ENCODE measurements around the gene BPHL.
"Not testable (repeated sequence)": the region's sequence is repeated elsewhere in the genome, so short reads cannot be mapped to it uniquely, and the experiment has no call there.

Gene BPHL

DNA sequence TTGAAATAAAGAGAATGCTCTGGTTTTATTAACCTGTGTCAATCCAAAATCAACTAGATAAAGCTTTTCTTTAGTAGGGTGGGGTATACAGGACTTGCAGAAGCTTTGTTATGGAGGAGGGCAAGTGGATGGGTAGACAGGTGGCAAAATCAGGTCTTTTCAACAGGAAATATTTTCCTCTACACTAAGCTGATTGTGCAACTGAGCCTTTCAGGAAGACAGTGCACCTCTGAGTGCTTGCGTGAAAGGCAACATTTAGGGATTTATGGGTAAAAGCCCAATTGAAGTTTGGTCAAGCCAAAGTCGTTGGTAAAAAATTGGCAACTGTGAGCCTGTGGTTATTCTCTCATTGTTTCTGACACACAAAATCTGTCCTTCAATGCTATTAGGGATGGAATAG is 62.6 kb downstream of the BPHL start:
- TF ChIP-seq ZFX (IDR thresholded peaks at IDR 0.05; ENCODE audit: borderline replicate concordance): no peak
- TF ChIP-seq, protein P1, sequence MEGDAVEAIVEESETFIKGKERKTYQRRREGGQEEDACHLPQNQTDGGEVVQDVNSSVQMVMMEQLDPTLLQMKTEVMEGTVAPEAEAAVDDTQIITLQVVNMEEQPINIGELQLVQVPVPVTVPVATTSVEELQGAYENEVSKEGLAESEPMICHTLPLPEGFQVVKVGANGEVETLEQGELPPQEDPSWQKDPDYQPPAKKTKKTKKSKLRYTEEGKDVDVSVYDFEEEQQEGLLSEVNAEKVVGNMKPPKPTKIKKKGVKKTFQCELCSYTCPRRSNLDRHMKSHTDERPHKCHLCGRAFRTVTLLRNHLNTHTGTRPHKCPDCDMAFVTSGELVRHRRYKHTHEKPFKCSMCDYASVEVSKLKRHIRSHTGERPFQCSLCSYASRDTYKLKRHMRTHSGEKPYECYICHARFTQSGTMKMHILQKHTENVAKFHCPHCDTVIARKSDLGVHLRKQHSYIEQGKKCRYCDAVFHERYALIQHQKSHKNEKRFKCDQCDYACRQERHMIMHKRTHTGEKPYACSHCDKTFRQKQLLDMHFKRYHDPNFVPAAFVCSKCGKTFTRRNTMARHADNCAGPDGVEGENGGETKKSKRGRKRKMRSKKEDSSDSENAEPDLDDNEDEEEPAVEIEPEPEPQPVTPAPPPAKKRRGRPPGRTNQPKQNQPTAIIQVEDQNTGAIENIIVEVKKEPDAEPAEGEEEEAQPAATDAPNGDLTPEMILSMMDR (IDR thresholded peaks at IDR 0.05): no peak
- H3K27ac ChIP-seq: no peak overlapping the region

DNA sequence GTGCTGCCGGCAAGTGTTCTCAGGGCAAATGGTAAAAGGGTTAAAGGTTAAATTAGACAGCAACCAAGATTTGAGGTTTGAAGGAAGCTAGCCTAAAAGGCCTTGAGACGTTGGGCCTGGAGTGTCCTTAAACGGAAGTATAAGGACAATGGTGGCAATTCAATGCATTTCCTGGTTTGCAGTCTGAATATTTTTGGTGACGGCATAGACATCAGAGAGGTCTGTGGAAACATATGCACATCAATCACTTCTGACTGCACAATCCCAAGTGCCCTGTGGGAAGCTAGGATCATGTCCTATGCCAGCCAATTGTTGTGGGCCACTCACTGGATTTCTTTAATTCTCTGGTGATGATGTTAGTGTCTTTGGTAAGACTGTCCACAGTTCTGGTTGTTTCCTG is 64.6 kb downstream of the BPHL start:
- H3K27ac ChIP-seq: no peak overlapping the region
- TF ChIP-seq ZFX (IDR thresholded peaks at IDR 0.05; ENCODE audit: borderline replicate concordance): no peak
- TF ChIP-seq, protein P1 (IDR thresholded peaks at IDR 0.05): no peak

DNA sequence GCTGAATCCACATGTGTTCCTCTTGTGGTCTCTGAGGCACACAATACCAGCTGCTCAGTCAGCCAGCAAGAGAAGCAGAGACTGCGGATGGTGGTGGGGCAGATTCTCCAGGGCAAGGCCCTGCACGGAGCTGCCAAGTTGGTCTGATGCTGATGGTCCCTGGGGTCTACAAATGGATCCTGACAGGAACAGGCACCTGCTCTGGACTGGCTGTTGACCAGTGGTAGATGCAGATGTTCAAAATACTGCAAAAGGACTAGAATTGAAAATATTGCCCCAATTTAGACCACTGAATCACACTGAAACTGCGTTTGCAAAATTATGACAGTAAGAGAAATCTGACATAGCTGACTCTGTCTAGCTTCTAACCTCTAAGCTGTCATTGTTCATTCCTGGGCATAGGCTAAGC is 68.5 kb downstream of the BPHL start:
- no peak overlapping the region for H3K27ac ChIP-seq
- TF ChIP-seq, protein P1 (IDR thresholded peaks at IDR 0.05): no peak
- TF ChIP-seq ZFX (IDR thresholded peaks at IDR 0.05; ENCODE audit: borderline replicate concordance): no peak

DNA sequence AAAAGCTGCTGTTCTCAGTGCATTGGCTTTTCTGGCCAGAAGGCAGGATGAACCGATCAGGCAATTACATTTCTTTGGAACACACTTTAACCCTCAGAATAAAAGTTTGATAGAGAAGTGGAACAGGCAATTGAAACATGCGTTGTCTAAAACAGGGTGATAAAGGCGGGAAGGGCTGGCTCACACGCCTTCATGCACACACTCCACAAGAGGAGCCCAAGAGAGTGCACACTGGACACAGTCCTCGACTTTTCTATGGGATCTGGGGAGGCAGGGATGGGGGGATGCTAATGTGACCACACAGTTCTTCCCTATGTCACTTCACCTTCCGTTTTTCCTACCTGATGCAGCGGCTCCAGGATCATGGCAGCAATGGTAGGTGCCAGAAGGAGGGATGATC is 69.8 kb downstream of the BPHL start:
- no peak overlapping the region for H3K27ac ChIP-seq
- TF ChIP-seq, protein P1 (IDR thresholded peaks at IDR 0.05): no peak
- no peak for TF ChIP-seq ZFX (IDR thresholded peaks at IDR 0.05; ENCODE audit: borderline replicate concordance)

DNA sequence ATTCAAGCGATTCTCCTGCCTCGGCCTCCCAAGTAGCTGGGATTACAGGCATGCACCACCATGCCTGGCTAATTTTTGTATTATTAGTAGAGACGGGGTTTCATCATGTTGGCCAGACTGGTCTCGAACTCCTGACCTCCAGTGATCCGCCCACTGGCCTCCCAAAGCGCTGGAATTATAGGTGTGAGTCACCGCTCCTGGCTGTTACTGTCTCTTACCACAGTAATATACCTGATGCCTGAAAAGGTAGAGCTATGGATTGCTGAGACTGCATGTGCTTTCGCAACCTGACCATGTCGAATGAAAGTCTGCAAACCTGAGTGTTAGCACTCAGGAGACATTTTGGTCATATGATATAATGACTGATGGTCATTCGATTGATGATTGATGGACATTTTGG is 70.7 kb downstream of the BPHL start:
- not testable (repeated sequence) for H3K27ac ChIP-seq

DNA sequence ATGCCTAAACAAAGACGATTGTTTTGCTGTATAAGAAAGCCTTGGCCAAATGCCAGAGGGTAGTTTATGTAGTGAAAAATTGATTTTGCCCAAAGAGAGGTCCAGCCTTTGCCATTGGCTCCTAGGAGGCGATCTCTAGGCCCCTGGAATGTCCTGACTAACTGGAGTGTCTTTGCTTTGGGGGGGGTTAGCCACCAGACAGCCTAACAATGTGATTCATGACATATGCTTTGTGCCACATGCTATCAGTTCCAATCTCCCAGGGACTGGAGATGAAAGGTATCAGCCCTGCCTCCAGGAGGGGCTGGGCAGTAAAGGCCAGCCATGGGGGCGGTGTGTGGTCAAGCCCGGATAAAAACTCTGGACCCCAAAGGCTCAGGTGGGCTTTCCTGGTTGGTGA is 71.5 kb downstream of the BPHL start:
- no peak overlapping the region for H3K27ac ChIP-seq
- TF ChIP-seq, protein P1 (IDR thresholded peaks at IDR 0.05): no peak
- TF ChIP-seq ZFX (IDR thresholded peaks at IDR 0.05; ENCODE audit: borderline replicate concordance): no peak

DNA sequence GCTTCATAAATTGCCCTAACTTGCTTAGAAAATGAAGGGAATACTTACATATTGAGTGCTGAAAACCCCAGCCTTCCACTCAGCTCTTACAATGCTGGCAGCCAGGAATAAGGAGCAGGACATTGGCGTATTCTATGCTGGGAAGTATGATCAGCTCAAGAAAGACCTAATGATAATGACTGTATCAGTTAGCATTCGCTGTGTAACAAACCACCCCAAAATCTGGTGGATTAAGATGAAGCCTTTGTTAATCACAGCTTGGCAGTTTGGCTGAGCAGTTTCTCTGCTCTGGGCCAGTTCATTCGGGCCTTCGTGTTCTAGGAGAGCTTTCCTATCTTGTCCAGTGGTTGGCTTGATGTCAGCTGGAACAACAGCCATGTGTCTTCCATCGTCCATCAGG is 72.3 kb downstream of the BPHL start:
- TF ChIP-seq ZFX (IDR thresholded peaks at IDR 0.05; ENCODE audit: borderline replicate concordance): no peak
- TF ChIP-seq, protein P1 (IDR thresholded peaks at IDR 0.05): no peak
- no peak overlapping the region for H3K27ac ChIP-seq

DNA sequence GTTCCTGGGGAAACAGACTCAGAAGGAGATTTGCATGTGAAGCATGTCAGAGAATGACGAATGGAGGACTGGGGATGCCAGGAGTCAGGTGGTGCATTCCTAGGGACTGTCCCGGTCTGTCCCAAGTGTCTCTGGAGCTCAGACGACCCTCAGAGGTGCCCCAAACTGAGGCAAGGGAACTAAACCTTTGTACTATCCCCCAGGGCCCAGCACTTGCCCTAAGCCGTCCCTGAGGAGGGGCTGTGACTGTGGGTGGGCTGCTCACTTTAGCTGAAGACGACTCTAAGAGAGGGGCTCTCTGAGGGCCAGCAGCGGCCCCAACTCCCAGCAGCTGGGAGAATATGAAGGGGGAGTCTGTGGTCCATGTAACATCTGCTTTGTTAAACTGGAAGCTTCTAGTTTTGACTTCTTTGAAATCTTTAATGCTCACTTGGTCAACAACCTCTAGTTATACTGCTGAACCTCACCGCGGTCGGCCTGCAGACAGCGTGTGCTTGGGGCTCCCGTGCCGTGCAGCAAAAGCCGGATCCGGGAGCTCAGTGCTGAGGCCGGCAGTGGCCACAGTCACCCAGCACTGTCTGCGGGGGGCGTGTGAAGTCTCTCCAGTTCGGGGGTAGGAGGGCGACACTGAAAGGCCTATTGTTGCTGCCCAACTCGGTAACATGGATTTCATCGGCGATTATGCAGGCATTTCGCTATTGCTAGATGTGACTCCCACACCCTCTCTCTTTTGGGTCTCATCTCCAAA is 74.8 kb downstream of the BPHL start:
- TF ChIP-seq, protein P1 (IDR thresholded peaks at IDR 0.05): no peak
- TF ChIP-seq ZFX (IDR thresholded peaks at IDR 0.05; ENCODE audit: borderline replicate concordance): no peak
- H3K27ac ChIP-seq: no peak overlapping the region

All from 22Rv1 (cell line).